CD4-positive, alpha-beta T cell treated with Interferon gamma for 1 hour (primary cell): ENCODE measurements around the gene TTC39B.
"Not testable (repeated sequence)": the region's sequence is repeated elsewhere in the genome, so short reads cannot be mapped to it uniquely, and the experiment has no call there.

ENCODE experiments used
- DNase-seq: peaks from one replicate; pipeline ENCODE4 v3.0.0-alpha.2; 2020

TTC39B gene

GRCh38 chr9:15306757-15307522, at the start of gene TTC39B:
Gene TTC39B (minus strand): TSS chr9:15307216. CDS start chr9:15307125, 91 bp downstream.
- peak; percentile 83 for DNase-seq

- DNase-seq, result no peak
These were observed 48.7 kb upstream of the TTC39B start for GRCh38 chr9:15355669-15356068.

- DNase-seq, result no peak
These were observed 47.7 kb upstream of the TTC39B start for GRCh38 chr9:15354713-15355112.

DNA sequence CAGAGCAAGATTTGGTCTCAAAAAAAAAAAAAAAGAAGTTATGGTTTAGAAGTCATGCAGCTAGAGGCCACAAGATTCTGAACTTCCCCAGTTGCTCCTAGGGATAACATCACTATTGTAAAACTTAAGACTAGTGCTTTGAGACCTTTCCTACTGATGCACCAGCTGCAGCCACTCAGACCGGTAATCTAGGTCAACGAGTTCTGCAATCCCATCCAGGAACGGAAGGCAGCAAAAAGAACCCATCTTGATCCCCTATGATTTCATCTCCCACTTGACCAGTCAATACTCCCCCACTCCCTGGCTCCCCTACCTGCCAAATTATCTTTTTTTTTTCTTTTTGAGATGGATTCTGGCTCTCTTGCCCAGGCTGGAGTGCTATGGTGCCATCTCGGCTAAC, 46.9 kb upstream of the TTC39B start:
- DNase-seq, result no peak

- no peak for DNase-seq
These were observed 45.3 kb upstream of the TTC39B start for GRCh38 chr9:15352306-15352705.

DNA sequence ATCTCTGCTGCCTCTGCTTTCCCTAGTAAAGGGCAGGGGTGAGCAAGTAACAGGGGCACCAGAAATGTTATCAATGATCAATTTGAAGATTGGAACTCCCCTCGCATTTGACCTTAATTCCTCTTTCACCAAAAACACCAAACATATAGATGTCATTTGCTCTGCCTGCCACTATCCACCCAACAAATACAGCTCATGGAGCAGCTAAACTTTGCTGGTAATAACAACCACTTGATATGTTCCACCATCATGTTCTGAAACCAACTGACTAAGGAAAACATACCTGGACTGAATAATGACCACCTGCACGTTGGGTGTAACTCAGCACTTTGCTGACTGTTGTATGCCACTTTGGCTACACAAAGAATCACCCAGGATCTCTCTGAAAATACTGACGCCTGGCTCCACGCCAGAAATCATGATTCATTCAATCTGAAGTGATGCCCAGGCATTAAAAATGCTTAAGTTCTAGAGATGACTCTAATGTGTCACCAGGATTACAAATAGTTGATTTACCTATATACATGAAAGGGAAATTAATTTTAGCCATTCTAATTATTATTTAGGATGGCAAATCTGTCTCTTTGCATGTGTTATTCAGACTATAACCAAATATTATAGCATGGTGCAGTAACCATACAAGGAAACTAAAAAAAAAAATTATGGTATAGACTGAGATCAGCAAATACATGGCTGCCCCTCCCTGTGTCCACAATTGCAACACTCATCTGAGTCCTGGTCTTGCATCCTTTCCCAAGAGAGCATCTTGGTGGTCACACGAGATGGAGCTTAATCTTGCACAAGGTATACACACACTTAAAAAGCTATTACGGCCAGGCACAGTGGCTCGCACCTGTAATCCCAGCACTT, 43.1 kb upstream of the TTC39B start:
- no peak for DNase-seq

DNA sequence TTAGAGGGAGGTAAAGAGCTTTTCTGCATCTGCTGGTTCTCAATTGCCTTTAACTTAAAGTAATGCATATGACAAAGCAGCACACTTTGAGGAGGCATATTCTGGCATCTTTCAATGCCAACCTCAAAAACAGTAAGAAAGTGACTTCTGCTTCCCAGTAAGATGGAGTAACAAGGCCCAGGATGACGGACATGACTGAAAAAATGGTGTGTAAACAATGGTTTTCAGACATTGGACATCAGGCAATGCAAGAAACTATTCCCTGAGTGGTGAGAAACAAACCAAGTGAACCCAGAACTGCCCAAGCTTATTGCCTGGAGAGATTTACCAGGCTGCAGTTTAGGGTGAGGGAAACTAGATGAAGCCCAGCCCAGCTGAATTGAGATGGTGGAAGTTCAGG, 39.8 kb upstream of the TTC39B start:
- DNase-seq, result no peak

- no peak for DNase-seq
These were observed 37.2 kb upstream of the TTC39B start for GRCh38 chr9:15344191-15344590.

DNA sequence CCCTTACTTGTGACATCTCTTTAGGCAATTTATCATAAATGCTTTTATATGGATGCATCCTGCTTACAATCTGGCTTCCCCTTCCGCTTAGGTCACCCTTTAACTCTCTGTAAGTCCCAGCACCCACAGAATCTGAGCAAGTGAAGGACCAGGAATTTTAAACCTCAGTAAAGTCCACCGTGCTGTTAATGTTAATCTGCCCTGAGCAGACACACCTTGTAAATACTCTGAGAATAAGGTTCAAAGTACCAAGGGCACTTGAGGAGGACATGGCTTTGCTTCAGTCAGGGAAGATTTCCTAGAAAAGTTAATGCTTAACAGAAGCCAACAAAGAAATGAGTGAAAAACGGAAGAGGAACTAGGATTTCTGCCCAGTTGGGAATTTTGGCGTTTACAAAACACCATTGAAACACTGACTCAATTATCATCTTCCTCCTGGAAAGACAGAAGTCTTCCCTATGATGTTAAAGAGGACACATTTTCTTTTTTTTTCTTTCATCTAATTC, 26.4 kb upstream of the TTC39B start:
- no peak for DNase-seq

DNA sequence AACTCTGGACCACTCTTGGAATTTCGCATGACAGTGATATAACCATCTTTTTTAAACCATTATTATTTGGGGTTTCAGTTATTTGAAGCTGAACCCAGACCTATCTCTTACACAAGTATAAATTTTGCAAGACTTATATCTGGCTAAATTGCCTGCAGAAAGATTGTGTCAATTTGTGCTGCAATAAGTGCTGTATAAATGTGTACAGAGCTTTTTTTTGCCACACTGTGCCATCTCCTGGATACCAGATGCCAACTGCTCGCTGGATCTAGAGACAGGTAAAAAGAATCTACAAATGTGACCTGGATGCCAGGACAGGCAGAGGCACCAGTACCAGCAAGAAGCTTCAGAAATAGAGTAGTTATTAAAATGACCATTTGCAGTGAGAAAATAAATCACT, 25.9 kb upstream of the TTC39B start:
- DNase-seq, result no peak

GRCh38 chr9:15329539-15330109, 22.6 kb upstream of the TTC39B start:
- no peak for DNase-seq

GRCh38 chr9:15328946-15329345, 21.9 kb upstream of the TTC39B start:
- DNase-seq, result no peak

DNA sequence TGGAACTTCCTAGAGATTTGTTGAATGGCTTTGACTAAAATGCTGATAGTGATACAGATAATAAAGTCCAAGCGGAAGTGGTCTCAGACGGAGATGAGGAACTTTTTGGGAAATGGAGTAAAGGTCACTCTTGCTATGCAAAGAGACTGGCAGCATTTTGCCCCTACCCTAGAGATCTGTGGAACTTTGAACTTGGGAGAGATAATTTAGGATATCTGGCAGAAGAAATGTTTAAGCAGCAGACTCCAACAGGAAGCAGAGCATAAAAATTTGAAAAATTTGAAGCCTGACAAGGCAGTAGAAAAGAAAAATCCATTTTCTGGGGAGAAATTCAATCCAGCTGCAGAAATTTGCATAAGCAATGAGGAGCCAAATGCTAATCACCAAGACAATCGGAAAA, 15.7 kb upstream of the TTC39B start:
- not testable (repeated sequence) for DNase-seq

DNA sequence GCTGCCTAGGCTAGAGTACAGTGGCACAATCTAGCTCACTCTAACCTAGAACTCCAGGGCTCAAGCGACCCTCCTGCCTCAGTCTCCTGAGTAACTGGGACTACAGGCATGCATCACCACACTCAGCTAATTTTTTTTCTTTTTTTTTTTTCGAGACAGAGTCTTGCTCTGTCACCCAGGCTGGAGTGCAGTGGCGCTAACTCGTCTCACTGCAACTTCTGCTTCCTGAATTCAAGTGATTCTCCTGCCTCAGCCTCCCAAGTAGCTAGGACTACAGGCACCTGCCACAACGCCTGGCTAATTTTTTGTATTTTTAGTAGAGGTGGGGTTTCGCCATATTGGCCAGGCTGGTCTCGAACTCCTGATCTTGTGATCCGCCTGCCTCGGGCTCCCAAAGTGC, 12.6 kb upstream of the TTC39B start:
- DNase-seq, result not testable (repeated sequence)

GRCh38 chr9:15317836-15318235, 10.8 kb upstream of the TTC39B start:
- DNase-seq, result no peak

DNA sequence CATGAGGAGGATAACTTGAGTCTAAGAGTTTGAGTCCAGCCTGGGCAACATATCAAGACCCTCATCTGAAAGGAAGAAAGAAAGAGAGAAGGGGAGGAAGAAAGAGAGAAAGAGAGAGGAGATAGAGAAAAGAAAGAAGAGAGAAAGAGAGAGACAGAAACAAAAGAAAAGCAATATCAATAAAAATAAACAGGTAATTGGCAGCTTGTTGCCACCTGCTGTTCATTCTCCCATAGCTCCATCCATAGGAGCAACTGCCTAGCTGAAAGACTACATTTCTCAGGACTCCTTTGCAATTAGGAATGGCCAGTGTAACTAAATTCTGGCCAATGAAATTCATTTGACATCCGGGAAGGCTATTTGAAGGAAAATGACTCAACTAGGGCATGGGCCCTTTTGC, 4.6 kb upstream of the TTC39B start:
- no peak for DNase-seq

- DNase-seq, result no peak
These were observed 3.3 kb upstream of the TTC39B start for GRCh38 chr9:15310107-15310850.

- no peak for DNase-seq
These were observed 1.5 kb upstream of the TTC39B start for GRCh38 chr9:15308511-15308910.

GRCh38 chr9:15307523-15307841, 466 bp upstream of the TTC39B start:
- DNase-seq, result no peak

DNA sequence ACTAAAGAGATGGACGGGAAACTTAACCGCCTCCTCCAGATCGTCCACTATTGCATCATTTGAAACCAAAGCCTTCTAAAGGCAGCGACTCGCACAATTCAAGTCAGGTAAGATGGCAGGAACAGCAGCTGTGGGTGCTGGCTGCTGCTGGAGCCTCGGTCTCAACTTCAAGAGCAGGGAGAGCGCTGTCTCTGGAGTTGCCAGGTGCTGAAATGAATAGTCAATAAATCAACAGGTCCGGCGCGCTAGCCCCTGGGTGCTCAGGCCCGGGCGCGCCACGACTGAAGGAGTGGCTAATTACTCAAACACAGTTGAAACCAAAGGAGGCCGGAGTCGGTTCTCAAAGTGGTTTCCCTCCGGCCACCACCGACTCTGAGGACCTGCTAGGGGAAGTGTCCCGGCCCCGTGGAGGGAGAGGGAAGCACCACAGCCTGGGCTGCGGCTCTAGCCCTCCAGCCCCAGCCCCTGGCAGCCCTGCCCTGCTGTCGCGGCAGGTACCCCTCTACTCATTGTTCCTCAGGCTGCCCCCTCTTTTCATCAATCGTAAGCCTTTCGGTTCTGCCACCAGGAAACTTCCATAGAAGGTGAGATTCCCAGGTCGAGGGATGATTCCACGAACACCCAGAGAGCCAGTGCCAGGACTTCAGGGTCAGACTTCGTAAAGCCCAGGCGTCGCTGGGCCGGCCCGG, 804 bp downstream of the TTC39B start:
- peak; percentile 29 for DNase-seq

GRCh38 chr9:15305470-15305869, 1.5 kb downstream of the TTC39B start:
- DNase-seq, result no peak

DNA sequence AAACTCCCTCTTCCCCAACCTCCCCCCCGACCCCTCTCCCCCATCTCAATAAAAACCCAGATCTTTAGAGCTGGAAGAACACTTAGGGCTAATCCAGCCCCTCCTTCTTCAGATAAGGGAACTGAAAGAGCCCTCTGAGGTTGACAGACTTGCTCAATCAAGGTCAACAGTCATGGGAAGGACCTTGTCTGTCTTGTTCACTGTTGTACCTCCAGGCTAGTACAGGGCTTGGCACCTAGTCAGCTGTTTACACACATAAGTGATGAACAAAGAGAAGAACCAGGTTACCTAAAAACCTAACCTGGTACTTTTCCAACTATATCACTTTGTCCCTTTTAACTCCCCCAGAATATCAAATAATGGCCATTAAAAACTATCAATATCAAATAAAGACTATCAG, 2.4 kb downstream of the TTC39B start:
- DNase-seq, result no peak
